GM19043 (cell line): ENCODE results near the gene CDRT4.
A peak's percentile ranks its signal among the peaks of the same experiment; 100 is the strongest.
"Not testable (repeated sequence)": the region's sequence is repeated elsewhere in the genome, so short reads cannot be mapped to it uniquely, and the experiment has no call there.

Experiments used
- ATAC-seq: cut with Tn5 transposase; IDR thresholded peaks from one replicate; pipeline ENCODE4 v1.9.1; 2021; ENCODE audit warnings: low read depth; ENCODE audit not compliant: unreplicated experiment

The CDRT4 gene

DNA sequence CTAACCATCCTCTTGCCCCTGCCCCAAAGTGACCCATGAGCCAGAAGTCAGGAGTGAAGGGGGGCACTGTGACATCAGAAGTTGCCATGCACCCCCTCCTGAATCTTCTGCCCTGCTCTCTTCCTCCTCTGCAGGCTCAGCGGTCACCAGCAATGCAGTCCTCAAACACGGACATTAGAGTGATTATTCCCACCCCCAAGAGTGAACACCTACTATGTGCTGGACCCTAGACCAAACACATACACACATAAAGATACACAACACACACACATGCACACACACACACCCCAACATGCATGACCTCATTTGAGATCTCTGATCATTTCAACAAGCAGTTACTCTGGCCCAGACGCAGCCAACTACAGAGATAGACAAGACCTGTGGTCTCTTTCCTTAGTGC, at the start of gene CDRT4:
Gene CDRT4 (minus strand): TSS at position 30 of the 400 bp plus-strand sequence. CDS start 27,383 bp downstream, outside the sequence.
- ATAC-seq = no peak

DNA sequence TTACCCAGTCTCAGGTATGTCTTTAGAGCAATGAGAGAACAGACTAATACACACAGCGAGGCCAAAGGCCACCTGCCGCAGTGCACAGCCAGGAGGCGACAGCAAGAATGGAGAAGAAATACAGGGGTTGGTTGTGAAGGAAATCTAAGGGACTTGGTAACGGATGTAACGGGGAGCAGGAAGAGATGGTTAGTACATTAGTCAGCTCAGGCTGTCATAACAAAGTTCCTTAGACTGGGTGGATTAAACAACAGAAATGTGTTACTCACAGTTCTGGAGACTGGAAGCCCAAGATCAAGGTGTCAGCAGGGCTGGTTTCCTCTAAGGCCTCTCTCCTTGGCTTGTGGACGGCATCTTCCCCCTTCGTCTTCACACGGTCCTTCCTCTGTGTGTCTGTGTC, 48.7 kb upstream of the CDRT4 start:
- ATAC-seq = no peak

DNA sequence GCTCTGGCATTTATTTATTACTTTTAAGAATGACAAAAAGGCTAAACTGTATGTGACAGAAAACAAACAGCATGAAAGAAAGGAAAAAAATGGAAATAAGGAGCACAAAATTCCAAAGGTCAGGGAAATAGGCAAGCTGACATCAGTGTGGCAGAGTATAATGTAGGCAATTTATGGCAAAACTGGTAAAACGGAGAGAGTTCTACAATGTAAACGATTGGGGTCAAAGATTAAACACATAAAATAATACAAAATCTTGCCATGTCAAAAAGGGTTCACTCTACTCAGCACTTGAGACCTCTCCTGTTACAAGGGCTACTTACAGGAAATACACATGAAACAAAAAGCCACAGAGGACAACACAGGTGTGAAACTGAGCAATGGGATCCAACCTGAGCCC, 47.0 kb upstream of the CDRT4 start:
- ATAC-seq = no peak

DNA sequence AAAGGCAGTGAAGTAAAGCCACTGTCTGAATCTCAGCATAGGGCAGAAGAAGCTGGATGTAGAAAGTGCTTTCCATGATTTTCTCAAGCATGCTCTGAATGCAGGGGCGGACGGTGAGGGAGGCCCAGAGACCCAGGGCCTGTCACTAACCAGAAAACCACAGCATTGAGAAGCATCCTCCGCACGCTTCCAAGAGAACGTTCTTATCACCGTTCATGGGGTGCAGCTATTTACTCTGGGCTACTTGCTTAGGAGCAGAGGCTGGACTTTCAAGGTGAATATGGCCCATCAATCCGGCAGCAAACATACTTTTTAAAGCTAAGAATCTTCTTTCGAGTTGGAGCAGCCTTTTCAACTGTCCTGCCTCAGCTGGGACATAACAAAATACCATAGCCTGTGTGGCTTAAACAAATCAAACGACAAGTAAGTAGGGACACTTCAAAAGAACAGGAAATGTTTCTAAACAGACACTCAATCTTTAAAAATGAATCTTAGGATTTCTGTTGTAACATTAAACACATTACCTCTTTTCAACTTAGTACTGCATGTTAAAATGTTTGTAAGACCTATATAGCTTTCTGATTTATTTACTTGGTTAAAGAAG, 46.5 kb upstream of the CDRT4 start:
- no peak for ATAC-seq

DNA sequence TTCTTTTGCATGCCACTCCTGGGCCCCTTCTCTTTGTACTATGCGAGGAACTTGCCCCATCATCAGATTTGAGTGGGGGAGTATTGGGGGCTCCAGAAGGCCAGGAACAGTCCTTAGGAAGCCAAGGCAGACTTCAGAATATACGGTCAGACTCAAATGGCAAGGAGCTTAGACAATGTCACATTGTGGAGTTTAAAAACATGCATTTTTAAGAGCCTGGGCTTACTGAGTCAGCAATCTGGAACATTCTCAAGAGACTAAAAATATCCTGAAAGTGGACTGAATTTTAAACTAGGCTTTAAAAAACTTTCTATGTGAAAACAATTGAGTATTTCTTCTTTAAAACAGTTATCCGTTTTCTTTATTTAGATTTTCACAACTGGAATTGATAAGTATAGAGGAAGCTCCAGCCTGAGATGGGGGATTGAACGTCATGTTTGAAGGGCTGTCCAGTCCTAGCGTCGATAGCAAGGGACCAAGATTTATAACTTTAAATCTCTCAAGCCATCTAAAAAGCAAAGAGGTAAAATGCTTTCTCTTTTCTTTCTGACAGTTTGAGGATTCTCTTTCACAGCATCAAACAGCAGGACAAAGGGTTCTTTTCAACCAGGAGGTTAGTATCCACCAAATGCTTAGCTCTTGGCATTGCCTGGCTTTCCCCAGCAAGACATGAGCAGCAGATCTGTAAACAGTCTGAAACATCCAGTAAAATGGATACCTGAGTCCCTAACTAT, 45.8 kb upstream of the CDRT4 start:
- ATAC-seq = no peak

DNA sequence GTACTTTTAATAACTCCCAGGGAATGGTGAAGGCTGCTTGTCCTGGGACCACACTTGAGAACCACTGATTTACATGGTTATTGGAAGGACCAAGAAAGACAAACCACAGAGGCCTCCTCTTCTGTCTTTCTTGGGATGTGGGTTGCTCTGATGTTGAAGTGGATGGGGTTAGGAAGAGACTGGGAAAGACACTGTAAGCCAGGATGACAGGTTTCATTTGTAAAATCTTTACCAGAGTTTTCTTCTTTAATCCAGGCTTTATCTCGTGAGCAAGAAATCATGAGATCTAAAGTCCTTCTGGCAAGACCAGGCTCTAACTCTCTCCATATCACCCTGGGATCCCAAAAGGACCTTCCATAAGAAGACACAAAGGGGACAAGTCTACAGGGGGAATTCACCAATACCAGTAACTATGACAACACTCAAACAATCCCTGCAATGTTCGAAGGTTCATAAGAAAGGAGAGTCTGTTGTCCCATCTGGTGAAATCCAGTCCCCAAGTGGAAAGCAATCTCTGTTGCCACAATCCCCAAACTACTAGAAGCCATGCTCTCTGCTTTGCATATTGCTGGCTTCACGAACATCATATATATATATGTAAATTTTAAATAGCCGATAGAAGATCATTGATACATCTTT, 44.8 kb upstream of the CDRT4 start:
- ATAC-seq = no peak

DNA sequence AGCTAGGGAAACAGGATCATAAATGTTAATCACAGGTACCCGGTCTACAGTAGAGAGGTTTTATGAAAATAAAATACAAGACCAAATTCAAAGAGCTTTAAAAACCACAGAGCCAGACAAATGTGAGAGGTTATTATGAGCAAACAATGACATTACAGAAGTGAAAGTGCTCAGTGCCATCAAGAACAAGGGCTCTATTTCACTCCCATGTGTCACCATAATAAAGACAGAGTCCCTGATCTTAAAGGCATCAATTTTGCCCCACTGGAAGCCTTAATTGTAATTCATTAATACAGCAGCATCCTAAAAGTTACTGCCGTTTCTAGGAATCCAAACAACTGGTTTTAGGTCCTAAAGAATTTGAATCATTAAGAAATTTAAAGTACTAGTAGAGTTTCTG, 43.7 kb upstream of the CDRT4 start:
- ATAC-seq = no peak

DNA sequence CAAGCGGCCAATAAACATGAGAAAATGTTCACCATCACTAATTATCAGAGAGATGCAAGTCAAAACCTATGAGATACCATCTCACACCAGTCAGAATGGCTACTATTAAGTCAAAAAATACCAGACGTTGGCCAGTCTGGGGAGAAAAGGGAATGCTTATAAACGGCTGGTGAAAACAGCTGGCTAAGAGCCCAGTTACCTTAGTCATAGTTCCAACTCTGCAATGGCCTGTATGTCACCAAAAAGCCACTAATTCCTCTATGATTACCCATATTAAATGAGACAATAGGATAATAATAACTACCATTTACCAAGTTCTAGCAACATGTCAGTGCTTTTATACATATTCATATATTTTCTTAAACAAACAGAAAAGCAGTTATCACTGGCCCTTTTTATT, 42.9 kb upstream of the CDRT4 start:
- no peak for ATAC-seq

DNA sequence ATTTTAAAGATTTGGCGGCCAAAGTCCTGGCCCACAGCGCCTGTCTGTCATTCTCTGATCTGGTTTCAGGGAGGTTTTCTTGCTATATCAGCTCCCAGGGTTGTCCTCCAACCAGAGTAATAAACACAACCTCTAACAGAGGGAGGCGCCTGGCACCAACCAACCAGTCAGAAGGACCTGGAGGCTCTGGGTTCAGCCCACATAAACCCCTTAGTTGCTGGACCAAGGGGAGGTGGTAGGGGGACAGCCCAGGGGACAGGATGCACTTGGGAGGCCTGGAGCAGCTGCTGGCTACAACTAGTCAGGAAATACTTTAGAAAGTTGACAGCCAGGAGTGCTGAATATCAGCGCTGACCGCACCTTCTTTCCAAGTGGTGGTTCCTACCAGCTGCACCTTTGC, 41.7 kb upstream of the CDRT4 start:
- ATAC-seq = no peak

DNA sequence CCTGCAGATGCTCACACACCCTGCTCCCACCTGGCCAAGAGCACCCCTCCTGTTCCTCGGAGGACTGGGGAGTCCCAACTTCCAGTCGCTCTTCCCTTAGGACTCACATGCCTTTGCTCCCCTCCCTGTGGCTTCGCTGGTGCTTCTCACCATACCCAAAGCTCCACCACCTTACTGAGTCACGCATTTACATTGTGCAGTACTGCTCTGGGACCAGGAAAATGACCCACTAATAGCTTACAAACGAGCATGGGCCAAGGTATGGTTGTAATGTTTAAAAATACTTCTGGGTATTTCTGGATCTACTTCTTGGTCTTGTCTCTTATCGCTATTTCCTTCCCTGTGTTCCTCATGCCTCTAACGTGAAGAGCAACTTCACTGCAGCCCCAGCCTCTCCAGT, 41.0 kb upstream of the CDRT4 start:
- ATAC-seq = no peak

DNA sequence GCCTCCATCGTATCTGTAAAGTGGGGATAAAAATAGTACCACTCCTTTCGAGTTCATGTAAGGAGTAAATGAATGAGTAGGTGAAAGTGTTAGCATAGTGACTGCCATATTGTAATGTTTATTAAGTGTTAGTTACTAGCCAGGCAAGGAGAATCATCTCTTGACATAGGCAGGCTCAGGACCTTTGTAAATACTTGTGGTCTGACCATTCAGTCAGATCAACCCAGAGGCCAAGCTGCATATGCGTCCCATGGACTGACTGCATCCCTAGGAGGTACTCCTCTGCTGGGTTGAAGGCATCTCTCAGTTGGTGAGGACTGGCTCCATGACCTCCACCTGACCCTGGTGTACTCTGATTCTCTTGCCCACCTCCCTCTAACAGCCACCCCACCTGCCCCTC, 40.5 kb upstream of the CDRT4 start:
- ATAC-seq = no peak

DNA sequence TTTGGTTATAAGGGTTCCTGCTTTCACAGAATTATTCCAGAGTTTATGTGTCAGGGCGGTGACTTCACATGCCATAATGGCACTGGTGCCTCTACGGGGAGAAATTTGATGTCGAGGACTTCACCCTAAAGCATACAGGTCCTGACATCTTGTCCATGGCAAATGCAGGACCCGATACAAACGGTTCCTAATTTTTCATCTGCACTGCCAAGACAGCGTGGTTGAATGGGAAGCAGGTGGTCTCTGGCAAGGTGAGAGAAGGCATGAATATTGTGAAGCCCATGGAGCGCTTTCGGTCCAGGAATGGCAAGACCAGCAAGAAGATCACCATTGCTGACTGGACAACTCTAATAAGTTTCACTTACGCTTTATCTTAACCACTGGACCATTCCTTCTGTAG, 39.6 kb upstream of the CDRT4 start:
- ATAC-seq = no peak

DNA sequence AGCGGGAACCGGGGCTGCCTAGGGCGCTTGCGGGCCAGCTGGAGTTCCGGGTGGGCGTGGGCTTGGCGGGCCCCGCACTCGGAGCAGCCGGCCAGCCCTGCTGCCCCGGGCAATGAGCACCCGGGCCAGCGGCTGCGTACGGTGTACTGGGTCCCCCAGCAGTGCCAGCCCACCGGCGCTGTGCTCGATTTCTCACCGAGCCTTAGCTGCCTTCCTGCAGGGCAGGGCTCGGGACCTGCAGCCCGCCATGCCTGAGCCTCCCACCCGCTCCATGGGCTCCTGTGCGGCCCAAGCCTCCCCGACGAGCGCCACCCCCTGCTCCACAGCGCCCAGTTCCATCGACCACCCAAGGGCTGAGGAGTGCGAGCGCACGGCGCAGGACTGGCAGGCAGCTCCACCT, 38.3 kb upstream of the CDRT4 start:
- ATAC-seq = not testable (repeated sequence)

DNA sequence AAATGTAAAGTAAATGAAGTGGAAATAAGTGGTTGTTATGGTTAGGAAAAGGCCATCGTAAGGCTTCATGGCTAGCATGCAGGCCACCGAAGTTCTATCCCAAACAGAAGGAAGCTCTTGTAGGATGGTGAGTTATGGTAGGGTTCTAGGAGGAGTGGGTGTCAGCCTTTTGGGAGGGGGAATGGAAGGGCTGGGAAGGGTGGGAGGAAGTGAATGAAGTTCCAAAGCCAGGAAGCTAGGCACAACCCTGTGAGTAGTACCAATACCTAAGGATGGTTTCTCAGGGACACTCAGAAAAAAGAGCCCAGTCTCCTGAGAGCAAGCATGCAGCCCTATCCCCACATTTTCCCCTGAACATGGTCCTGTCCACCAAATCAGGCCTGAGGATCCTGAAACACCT, 36.3 kb upstream of the CDRT4 start:
- ATAC-seq = no peak

DNA sequence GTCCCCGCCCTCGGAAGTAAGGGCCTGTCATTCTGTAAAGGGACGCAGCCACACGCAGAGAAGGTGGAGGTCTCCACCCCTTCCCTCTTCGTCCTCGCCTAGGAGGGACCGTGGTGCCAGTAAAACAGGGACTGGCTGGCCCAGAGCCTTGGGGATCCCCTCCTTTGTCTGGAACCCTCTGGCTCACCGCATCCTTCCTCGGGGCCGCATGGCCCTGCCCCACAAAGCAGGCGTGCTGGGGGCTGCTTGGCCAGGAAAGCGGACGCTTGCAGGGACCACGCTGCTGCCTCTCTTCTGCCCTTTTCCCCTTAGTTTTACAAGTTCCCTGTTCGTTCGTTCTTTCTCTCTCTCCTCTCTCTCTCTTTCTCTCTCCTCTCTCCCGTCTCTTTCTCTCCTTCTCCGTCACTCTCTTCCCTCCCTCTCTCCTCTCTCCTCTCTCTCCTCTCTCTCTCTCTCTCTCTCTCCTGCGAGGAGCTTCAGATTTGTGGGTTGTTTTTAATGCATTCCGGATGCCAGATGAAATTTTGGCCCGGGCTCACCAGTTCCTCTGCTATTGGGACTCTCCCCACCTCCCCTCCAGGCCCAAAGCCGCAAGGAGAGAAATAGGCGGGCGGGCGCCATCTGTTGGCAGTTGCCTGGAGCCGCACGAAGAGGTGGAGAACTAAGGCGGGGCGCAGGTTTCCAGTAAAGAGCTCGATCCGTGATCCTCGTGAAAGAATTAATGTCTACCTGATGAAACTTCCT, 35.1 kb upstream of the CDRT4 start:
- ATAC-seq = peak; percentile 73

DNA sequence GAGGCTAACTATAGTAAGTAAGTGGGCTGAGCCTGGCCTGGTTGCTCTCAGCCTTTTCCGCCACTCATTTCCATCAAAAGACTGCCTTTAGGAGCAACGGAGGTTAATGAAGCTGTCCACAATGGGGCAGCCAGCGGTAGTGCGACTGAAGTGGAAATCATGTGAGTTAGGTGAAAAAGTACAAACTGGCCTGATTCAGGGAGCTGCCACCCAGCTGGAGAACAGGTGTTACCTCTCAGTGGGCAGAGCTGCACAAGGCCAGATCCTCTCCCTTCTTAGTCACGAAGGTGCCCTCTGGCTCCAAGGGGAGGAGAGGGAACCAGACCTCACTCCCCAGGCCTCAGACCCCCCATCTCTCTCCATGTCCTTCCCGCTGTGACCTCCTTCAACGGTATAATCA, 34.4 kb upstream of the CDRT4 start:
- no peak for ATAC-seq

DNA sequence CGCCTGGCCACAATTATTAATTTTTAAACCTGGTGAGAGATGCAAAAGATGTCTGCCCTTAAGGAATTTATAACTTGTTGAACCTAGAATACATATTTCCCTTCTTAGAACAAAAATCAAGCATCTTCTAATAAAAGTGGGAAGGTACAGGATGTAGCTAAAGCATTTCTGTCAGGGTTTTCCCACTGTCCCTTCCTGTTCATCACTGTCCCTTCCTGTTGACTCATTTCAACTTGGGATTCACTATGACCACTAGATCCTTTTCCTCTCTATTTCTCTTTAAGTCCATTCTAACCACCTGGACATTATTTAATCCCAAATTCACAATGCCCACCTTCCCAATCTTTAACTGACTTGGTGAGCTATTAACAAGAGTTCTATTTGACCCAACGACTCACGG, 33.9 kb upstream of the CDRT4 start:
- no peak for ATAC-seq

DNA sequence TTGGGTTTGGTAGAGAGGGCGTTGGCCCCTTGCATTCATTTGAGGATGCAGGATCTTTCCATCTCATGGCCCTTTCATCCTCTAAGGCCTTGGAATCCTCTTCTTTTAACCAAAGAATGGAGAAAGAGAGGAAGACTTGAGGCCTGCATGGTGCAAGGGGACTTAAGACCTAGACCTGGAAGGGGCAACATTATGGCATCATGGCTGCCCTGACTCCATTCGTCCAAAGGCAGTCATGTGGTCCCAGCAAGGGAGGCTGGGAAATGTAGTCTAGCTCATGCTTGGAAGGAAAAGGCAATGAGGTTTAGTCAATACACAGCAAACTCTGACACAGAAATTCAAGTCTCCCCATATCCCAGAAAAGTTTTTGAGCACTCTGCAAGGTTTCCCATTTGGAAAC, 30.7 kb upstream of the CDRT4 start:
- ATAC-seq = no peak

DNA sequence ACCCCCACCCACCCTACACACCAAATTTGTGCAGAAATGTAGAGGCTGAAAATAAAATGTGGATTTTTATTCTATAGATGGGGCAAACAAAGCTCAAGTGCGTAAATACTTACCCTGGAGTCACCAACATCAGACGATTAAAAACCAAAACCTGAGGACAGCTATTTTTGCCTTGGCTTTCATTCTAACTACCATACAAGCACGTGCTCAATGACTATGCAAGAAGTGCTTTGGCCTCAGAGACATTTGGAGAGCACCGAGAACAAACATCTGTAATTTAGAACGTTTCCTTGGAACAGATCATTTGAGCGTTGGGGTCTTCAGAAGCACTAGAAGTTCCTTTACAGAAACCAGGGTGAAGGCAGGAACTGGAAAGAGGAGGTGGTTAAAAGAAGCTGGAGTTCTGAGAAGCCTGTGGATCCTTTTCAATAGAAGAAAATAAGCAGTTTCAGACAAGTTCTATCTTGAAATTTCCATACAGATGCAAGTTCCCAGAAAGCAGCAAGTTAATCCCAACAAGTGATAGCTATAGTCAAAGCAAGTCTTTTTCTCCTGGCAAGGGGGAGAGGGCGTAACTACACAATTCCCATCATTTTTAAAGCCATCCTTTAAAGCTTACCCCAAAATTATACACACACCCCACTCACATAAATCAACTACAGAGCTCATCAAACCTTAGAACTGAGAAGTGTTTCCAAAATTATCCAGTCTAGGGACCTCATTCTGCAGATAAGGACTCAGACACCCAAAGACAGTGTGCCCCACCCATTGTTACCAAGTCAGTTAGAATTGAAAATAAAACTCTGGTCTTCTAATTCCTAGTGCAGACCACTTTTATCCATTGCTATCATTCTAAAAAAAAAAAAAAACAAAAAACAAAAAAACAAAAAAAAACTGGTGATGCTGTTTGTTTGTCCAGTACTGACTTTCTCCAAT, 29.6 kb upstream of the CDRT4 start:
- ATAC-seq = no peak

DNA sequence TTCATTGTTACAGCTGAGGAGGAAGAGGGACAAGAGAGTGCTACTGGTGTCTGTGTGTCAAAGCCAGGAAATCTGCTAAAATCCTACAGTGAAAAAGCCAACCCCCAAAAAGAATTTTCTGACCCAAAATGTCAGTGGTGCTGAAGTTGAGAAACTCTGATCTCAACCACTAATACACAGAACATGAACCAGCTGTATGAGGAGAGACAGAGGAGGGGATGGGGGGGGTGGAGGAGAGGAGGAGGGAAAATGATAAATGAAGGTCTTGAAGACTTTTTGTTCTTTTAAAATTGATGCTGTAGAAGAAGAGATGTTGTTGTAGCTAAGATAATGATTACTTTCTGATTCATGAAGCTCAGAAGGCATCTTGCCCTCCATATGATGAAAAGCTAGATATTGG, 27.4 kb upstream of the CDRT4 start:
- no peak for ATAC-seq
